ENCODE results near the gene REPIN1. TPM values are rescaled to one million over a fixed set of nuclear protein-coding genes. Genes with fewer than 3 reads are reported as not detected.
A peak's percentile ranks its signal among the peaks of the same experiment; 100 is the strongest.

Gene REPIN1
- total and polyA plus RNA-seq, 12 donors: 47.5 to 294 (median 182) TPM

DNA sequence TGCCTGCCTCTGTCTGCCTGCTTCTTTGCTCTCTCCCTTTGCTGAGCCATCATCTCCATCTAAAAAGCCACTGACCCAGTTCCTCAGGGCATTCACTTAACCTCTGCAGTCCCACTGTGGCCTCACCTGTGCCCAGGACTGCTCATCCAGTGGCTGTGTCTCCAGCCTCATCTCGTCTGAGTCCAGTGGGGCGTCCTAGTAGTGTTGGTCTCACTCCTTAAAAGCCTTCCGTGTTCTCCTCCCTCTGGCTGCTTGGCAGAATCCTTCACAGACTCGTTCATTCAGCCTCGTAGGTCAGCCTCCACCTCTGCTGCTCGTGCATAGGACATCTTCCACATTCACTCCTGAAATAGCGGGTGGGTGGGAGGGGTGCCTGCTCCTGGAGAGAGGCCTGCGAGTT, 34.5 kb upstream of the REPIN1 start:
- Histone ChIP-seq H3K4me1 (replicated peaks in 1 of 2) (peaks cover 25 to 40% of the 10 kb centered on the region in 2 donors), H3K4me3 (no peak overlapping the region), H3K9me3 (replicated peaks in 1 of 3) (no peaks in the 10 kb centered on the region), H3K27me3 (no peaks in the 10 kb centered on the region), H3K36me3 (replicated peaks in 1 of 2) (peaks cover 0 to 51% of the 10 kb centered on the region in 2 donors), H3K27ac (peak overlapping the region in 3 of 5 donors; percentile 9 to 90 (median 55))
- DNase-seq: peak in 1 of 7 donors; percentile 6
- no peak for TF ChIP-seq POLR2A (IDR thresholded peaks at IDR 0.05)
- TF ChIP-seq, protein P1, sequence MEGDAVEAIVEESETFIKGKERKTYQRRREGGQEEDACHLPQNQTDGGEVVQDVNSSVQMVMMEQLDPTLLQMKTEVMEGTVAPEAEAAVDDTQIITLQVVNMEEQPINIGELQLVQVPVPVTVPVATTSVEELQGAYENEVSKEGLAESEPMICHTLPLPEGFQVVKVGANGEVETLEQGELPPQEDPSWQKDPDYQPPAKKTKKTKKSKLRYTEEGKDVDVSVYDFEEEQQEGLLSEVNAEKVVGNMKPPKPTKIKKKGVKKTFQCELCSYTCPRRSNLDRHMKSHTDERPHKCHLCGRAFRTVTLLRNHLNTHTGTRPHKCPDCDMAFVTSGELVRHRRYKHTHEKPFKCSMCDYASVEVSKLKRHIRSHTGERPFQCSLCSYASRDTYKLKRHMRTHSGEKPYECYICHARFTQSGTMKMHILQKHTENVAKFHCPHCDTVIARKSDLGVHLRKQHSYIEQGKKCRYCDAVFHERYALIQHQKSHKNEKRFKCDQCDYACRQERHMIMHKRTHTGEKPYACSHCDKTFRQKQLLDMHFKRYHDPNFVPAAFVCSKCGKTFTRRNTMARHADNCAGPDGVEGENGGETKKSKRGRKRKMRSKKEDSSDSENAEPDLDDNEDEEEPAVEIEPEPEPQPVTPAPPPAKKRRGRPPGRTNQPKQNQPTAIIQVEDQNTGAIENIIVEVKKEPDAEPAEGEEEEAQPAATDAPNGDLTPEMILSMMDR (IDR thresholded peaks at IDR 0.05): no peak
- 84 to 97% (median 92%) methylated on average over 8 of the region's 8 CpGs for WGBS, 4 donors
- intact Hi-C loops (cut with DNase I): no loop called here

DNA sequence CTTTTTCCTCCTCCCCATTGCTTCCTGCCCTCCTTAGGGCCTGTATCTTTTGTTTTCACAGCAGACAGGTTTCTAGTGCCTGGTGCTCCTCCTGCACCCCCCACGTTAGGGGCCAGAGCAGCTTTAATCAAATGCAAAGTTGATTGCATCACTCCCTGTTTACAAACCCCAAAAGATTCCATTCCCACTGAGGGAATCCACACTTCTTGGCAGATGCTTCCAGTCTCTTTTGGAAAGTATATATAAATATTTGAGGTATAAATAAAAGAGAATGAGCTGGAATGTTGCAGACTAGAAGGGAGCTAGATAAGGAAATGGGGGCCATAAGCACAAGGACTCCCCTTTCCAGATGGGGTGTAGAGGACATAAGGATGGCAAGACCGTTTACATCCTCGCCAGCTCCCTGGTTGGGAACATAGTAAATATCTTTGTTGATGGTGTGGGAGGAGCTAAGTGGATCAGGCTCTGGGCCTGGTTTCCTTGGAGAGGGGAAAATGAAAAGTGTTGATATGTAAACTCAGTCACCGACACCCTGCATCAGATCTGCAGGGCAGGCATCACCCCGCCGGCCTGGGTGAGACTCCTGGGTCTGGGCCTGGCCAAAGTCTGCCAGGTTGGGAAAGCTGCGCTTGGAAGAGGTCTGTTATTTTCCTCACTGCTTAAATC, 33.4 kb upstream of the REPIN1 start:
- peaks cover 0 to 41% of the 10 kb centered on the region in 2 donors for H3K36me3 ChIP-seq (replicated peaks in 1 of 2)
- WGBS, 4 donors: 42 to 54% (median 45%) methylated on average over 7 of the region's 7 CpGs
- intact Hi-C loops (cut with DNase I): loop anchor here in 1 of 2 donors (5.0 kb wide), 1 partner anchor 37 kb away; no protein-coding TSS in a partner anchor
- H3K4me1 ChIP-seq (replicated peaks in 1 of 2): peaks cover 29 to 42% of the 10 kb centered on the region in 2 donors
- H3K27me3 ChIP-seq: no peaks in the 10 kb centered on the region
- no peak overlapping the region for H3K4me3 ChIP-seq
- H3K9me3 ChIP-seq (replicated peaks in 1 of 3): no peaks in the 10 kb centered on the region
- DNase-seq: peak in 3 of 7 donors; percentile 47 to 63 (median 52)
- peak overlapping the region in 4 of 5 donors; percentile 20 to 91 (median 88) for H3K27ac ChIP-seq
- TF ChIP-seq, protein P1 (IDR thresholded peaks at IDR 0.05): no peak
- TF ChIP-seq POLR2A (IDR thresholded peaks at IDR 0.05): no peak

DNA sequence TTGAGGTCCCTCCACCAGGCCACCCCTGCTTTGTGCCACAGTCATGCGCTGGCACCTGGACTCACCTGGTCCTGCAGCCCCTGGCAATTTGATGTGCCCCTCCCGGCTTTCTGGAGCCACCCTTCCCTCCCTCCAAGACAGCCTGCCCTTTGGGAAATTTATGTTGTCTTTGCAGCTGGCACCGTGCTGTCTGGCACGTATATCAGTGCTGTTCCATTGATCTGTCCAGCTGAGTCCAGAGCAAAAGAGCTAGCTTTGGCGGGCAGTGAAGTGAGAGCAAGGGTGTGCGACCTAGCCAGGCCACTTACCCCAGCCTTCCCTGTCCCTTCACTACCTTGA, 32.9 kb upstream of the REPIN1 start:
- WGBS, 4 donors: 46 to 61% (median 48%) methylated on average over 6 of the region's 6 CpGs
- peaks cover 29 to 42% of the 10 kb centered on the region in 2 donors for H3K4me1 ChIP-seq (replicated peaks in 1 of 2)
- DNase-seq: peak in 6 of 7 donors; percentile 55 to 71 (median 62)
- TF ChIP-seq, protein P1 (IDR thresholded peaks at IDR 0.05): no peak
- peak in 1 of 2 donors; percentile 26 for TF ChIP-seq POLR2A (IDR thresholded peaks at IDR 0.05)
- H3K36me3 ChIP-seq (replicated peaks in 1 of 2): peaks cover 0 to 36% of the 10 kb centered on the region in 2 donors
- no peak overlapping the region for H3K4me3 ChIP-seq
- intact Hi-C loops (cut with DNase I): loop anchor here in 1 of 2 donors (5.0 kb wide), 1 partner anchor 37 kb away; no protein-coding TSS in a partner anchor
- H3K27ac ChIP-seq: peak overlapping the region in 4 of 5 donors; percentile 20 to 91 (median 88)
- no peaks in the 10 kb centered on the region for H3K27me3 ChIP-seq
- no peaks in the 10 kb centered on the region for H3K9me3 ChIP-seq (replicated peaks in 1 of 3)

DNA sequence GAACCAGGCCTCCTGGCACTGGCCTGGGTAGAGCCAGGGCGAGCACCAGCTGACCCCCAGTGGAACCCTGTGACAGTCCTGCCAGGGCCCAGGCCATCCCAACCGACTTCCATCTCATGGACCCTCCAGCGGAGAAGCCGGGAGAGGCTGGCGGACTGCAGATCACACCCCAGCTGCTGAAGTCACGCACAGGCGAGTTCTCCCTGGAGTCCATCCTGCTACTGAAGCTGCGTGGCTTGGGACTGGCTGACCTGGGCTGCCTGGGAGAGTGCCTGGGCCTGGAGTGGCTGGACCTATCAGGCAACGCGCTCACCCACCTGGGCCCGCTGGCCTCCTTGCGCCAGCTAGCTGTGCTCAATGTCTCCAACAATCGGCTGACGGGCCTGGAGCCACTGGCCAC, 31.9 kb upstream of the REPIN1 start:
- peak overlapping the region in 3 of 5 donors; percentile 87 to 91 (median 90) for H3K27ac ChIP-seq
- no peaks in the 10 kb centered on the region for H3K27me3 ChIP-seq
- H3K4me3 ChIP-seq: no peak overlapping the region
- H3K9me3 ChIP-seq (replicated peaks in 1 of 3): no peaks in the 10 kb centered on the region
- TF ChIP-seq, protein P1 (IDR thresholded peaks at IDR 0.05): no peak
- TF ChIP-seq POLR2A (IDR thresholded peaks at IDR 0.05): no peak
- DNase-seq: peak in 4 of 7 donors; percentile 31 to 64 (median 56)
- peaks cover 0 to 35% of the 10 kb centered on the region in 2 donors for H3K36me3 ChIP-seq (replicated peaks in 1 of 2)
- intact Hi-C loops (cut with DNase I): loop anchor here in 1 of 2 donors (5.0 kb wide), 1 partner anchor 36 kb away; no protein-coding TSS in a partner anchor
- 91 to 100% (median 94%) methylated on average over 1 to 14 of the region's 14 CpGs for WGBS, 4 donors
- H3K4me1 ChIP-seq (replicated peaks in 1 of 2): peaks cover 29 to 43% of the 10 kb centered on the region in 2 donors

Measured in adrenal gland (tissue), 12 donors.